Left cardiac atrium (tissue), 4 donors: Measurements from ENCODE around the gene SKIC3. TPM values are rescaled to one million over a fixed set of nuclear protein-coding genes. Genes with fewer than 3 reads are reported as not detected.
A peak's percentile ranks its signal among the peaks of the same experiment; 100 is the strongest.

Source experiments
- ATAC-seq, 2 donors: fragments of 200-7000 bp; cut with Tn5 transposase; one replicate each; pipeline ENCODE4 v1.9.1; 2020; ENCODE audit warnings: mild to moderate bottlenecking in 2 of 2, moderate library complexity in 2 of 2
- DNase-seq: peaks from one replicate; pipeline ENCODE4 v3.0.0-alpha.2; 2020
- intact Hi-C, 2 donors: fragments of 100-400 bp; cut with DNase I; formaldehyde crosslinking; loops; one replicate each; pipeline versions ENCODE4 v1.14.1 to v1.15.1; 2022 to 2023
- long read RNA-seq: library from polyadenylated mRNA; unstranded; transcript quantifications from one replicate; pipeline ENCODE4 v2.0.0, GENCODE V29; 2021
- total RNA-seq, 2 donors: library from RNA; stranded (reverse); fragmentation: NEBNext Ultra II Directional; extraction: Animal tissue kit (Norgen Biotek cat#: 25700); gene quantifications; one replicate each; pipeline ENCODE4 v1.2.1, GENCODE V29; 2021
- donor health status: DM: no; HTN: yes; CAD: no.
- donor health status: DM: no; HTN: yes; CAD: no; lungs with severe emphysema.
- donor health status: DM: yes; HTN: yes; CAD: no.
- donor health status: Dilated cardiomyopathy.

The SKIC3 gene
- total RNA-seq: 10 to 100 TPM; 54.6 to 56.7 TPM
- long read RNA-seq, full-length matches to known transcripts: 3 of 23 reads
- long read RNA-seq, partial matches to known transcripts: 17 of 23 reads
- long read RNA-seq, other reads (novel, unspliced or antisense): 3 of 23 reads

- intact Hi-C loops: no loop called here
Observed at GRCh38 chr5:95554647-95555548, at the start of gene SKIC3, which contains the start of gene ARSK. Gene SKIC3 (minus strand): TSS chr5:95554977. CDS start chr5:95547150, 7,827 bp downstream. Gene ARSK (plus strand): TSS chr5:95555101. CDS start chr5:95555279, 178 bp downstream.

DNA sequence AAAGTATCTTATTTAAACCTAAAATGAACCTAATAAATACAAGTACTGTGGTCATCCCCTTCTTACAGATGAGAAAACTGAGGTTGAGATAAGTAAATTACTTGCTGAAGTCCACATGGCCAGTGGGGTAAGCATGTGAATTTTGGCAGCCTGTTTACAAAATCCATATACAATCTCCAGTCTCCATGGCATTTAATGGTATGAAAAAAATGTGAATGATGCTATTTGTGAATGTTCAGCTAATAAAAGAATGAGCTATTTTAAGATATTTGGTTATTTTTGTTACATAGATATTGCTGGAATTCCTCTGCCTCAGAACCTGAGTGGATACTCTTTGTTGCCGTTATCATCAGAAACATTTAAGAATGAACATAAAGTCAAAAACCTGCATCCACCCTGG is 45.8 kb upstream of the SKIC3 start:
- intact Hi-C loops: no loop called here
- no peak for ATAC-seq
- DNase-seq: no peak

More at GRCh38 chr5:95554647-95555548, at the start of gene SKIC3, which contains the start of gene ARSK:
- peak; percentile 96 for DNase-seq
- peak; percentile 98 for ATAC-seq

DNA sequence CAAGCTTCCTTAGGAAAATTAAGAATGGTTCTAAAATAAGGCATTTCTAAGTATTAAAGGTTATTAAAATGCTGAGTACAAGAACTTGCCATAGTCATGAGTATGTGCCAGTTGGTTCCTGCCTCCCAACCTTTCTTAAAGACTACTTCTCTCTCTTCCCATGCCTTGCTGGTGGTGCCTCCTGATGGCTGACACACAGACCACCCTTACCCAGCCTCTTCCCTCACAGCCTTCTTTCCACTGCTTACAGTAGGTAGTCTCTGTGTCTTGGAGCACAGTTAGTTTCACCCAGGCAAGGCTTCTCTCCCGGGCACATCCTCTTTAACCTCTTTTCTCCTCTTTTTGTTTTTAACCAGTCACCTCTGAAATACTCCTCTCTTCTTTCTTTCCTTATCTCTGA is 44.5 kb upstream of the SKIC3 start:
- no peak for DNase-seq
- intact Hi-C loops: no loop called here
- no peak for ATAC-seq

GRCh38 chr5:95595289-95595931 is 40.6 kb upstream of the SKIC3 start:
- DNase-seq (no peak), ATAC-seq (no peak)
- intact Hi-C loops: no loop called here

- ATAC-seq (no peak), DNase-seq (no peak)
- intact Hi-C loops: no loop called here
Observed at GRCh38 chr5:95591490-95591901, 36.7 kb upstream of the SKIC3 start.

GRCh38 chr5:95590880-95591279 is 36.1 kb upstream of the SKIC3 start:
- ATAC-seq (no peak), DNase-seq (no peak)
- intact Hi-C loops: no loop called here

DNA sequence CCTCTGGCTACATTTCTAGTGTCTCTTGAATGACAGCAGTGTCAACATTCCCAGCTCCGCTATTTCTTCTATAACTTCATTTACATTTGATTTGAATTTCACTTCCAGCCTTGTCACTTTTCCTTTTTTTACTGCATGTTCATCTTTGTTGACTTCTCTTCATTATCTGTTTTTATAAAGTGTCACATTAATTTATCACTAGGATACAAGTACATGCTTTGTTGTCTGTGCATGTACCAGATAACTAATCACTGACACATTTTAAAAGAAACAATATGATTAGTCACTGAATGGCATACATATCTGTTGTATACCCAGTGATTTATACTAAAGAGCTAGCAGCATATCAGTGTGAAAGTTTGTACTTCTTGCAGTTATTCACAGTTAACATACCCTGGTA is 29.2 kb upstream of the SKIC3 start:
- intact Hi-C loops: no loop called here

GRCh38 chr5:95581576-95581975 is 26.8 kb upstream of the SKIC3 start:
- ATAC-seq (no peak), DNase-seq (no peak)
- intact Hi-C loops: no loop called here

More for the DNA sequence above, 29.2 kb upstream of the SKIC3 start:
- ATAC-seq (no peak), DNase-seq (no peak)

DNA sequence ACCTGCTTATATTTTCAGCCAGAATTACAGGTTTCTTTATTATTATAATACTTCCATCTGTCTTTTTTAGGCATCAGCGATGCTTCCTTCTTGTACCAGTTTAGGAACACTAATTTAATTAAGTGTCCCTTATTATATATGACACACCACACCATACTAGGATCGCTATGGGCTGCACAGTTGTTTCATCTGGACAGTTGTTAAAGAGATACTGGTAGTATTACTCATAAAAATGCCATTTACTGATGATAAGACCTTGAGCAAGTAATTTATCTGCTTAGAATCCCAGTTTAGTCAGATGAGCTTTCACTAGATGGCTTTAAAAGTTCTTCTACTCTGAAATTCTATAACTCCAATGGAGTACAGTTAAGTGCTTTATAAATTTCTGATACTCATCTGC is 17.2 kb upstream of the SKIC3 start:
- ATAC-seq: no peak
- intact Hi-C loops: no loop called here
- no peak for DNase-seq

GRCh38 chr5:95565280-95565920 is 10.6 kb upstream of the SKIC3 start:
- DNase-seq: no peak
- ATAC-seq: no peak
- intact Hi-C loops: no loop called here

- DNase-seq (no peak), ATAC-seq (no peak)
- intact Hi-C loops: no loop called here
Observed at GRCh38 chr5:95564450-95564849, 9.7 kb upstream of the SKIC3 start.

- no peak for ATAC-seq
- intact Hi-C loops: no loop called here
- no peak for DNase-seq
Observed at GRCh38 chr5:95563367-95563766, 8.6 kb upstream of the SKIC3 start.

- ATAC-seq (no peak), DNase-seq (no peak)
- intact Hi-C loops: no loop called here
Observed at GRCh38 chr5:95562282-95562681, 7.5 kb upstream of the SKIC3 start.

- ATAC-seq (no peak), DNase-seq (no peak)
- intact Hi-C loops: no loop called here
Observed at GRCh38 chr5:95557841-95558240, 3.1 kb upstream of the SKIC3 start.

GRCh38 chr5:95555553-95555952 is 776 bp upstream of the SKIC3 start:
- intact Hi-C loops: no loop called here
- DNase-seq (no peak), ATAC-seq (no peak)

GRCh38 chr5:95554331-95554646 is 488 bp downstream of the SKIC3 start:
- intact Hi-C loops: no loop called here
- ATAC-seq (no peak), DNase-seq (no peak)

GRCh38 chr5:95549030-95549429 is 5.7 kb downstream of the SKIC3 start:
- ATAC-seq: no peak
- DNase-seq: no peak
- intact Hi-C loops: no loop called here

DNA sequence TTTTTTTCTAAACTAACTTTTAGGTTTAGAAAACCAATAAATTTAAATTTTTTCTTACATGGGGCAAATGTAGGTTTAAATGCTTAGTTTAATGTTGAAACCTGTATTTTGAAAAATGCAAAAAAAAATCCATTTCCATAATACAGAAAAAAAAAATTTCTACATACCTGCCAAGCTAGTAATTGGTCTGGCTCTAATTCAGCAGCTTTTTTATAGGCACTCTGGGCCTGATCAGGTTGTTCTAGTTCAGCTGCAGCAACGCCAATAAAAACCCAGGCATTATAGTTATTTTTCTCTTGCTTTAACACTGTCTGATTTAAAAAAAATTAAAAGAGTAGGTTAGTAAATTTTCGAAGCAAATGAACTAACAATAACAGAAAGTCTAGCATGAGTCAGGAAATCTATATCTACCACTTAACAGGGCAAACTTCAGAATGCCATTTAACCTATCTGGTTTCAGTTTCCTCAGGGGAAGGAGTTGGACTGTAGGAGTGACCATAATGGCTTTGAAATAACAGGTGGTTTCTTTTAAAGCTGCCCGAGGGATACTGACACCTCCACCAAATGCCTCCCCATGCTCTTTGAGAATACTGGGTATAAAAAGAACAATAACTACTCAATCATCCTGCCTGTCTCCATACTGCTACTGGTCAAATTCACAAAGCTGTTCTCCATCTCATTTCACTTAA is 11.6 kb downstream of the SKIC3 start:
- DNase-seq: no peak
- no peak for ATAC-seq
- intact Hi-C loops: no loop called here

GRCh38 chr5:95537501-95537900 is 17.3 kb downstream of the SKIC3 start:
- no peak for ATAC-seq
- DNase-seq: no peak
- intact Hi-C loops: no loop called here
